ENCODE measurements around the gene ESR1. TPM values are rescaled to one million over a fixed set of nuclear protein-coding genes. Genes with fewer than 3 reads are reported as not detected.

The ESR1 gene
- total RNA-seq, 1 donor from 2014 or later, result not detected

- DNase-seq (ENCODE audit: low spot score in 2 of 2, unreplicated experiment in 2 of 2), result no peak
These were observed 244.6 kb downstream of the ESR1 start for GRCh38 chr6:152052061-152052460.

DNA sequence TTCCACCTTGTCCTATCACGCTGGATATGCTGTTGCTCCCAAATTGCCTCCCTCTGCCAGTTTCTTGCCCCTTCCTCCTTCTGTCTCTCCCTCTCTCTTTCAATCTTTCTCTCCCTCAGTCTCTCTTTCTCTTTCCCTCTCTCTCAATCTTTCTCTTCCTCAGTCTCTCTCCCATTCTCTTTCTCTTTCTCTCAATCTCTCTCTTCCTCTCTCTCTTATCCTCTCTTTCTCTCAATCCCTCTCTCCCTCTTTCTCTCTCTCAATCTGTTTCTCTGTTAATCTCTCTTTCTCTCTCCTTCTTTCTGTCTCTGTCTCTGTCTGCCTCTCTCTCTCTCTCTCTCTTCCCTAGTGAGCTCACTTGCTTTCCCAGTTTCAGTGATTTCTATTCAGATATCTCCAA lies 245.8 kb downstream of the ESR1 start:
- no peak overlapping the region for H3K4me3 Mint-ChIP-seq
- TF ChIP-seq, protein P1, sequence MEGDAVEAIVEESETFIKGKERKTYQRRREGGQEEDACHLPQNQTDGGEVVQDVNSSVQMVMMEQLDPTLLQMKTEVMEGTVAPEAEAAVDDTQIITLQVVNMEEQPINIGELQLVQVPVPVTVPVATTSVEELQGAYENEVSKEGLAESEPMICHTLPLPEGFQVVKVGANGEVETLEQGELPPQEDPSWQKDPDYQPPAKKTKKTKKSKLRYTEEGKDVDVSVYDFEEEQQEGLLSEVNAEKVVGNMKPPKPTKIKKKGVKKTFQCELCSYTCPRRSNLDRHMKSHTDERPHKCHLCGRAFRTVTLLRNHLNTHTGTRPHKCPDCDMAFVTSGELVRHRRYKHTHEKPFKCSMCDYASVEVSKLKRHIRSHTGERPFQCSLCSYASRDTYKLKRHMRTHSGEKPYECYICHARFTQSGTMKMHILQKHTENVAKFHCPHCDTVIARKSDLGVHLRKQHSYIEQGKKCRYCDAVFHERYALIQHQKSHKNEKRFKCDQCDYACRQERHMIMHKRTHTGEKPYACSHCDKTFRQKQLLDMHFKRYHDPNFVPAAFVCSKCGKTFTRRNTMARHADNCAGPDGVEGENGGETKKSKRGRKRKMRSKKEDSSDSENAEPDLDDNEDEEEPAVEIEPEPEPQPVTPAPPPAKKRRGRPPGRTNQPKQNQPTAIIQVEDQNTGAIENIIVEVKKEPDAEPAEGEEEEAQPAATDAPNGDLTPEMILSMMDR (IDR thresholded peaks at IDR 0.05; ENCODE audit: unreplicated experiment), result no peak

More at GRCh38 chr6:152052061-152052460, 244.6 kb downstream of the ESR1 start:
- peaks cover 4% of the 10 kb centered on the region for H3K9me3 Mint-ChIP-seq
- H3K4me1 Mint-ChIP-seq, result no peaks in the 10 kb centered on the region
- no peak overlapping the region for H3K4me3 Mint-ChIP-seq
- TF ChIP-seq, protein P1 (IDR thresholded peaks at IDR 0.05; ENCODE audit: unreplicated experiment), result no peak
- H3K27ac Mint-ChIP-seq, result no peak overlapping the region
- no peaks in the 10 kb centered on the region for H3K36me3 Mint-ChIP-seq
- H3K27me3 Mint-ChIP-seq (ENCODE audit: low read depth), result peaks cover 5% of the 10 kb centered on the region

DNA sequence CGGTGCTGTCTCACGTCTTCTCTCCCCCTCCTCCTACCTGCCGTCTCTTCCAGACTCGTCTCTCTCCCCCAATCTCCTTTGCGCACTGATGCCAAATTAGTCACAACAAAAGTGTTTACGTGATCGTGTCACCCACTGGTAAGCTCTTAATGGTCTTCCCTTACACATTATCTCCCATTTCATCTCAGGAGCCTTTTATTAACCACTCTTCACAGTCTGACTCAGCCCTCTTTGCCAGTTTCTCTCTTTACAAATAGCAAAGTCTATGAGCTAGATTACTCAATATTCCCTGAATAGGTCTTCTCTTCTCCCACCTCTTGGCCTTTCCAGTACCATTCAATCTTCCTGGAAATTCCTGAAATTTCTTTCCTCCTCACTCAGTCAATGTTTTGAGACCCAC lies 247.0 kb downstream of the ESR1 start:
- H3K27ac Mint-ChIP-seq, result no peak overlapping the region
- H3K4me1 Mint-ChIP-seq, result no peaks in the 10 kb centered on the region
- no peak overlapping the region for H3K4me3 Mint-ChIP-seq
- DNase-seq (ENCODE audit: low spot score in 2 of 2, unreplicated experiment in 2 of 2), result no peak
- H3K27me3 Mint-ChIP-seq (ENCODE audit: low read depth), result peaks cover 5% of the 10 kb centered on the region
- TF ChIP-seq, protein P1 (IDR thresholded peaks at IDR 0.05; ENCODE audit: unreplicated experiment), result no peak
- H3K36me3 Mint-ChIP-seq, result no peaks in the 10 kb centered on the region
- peaks cover 4% of the 10 kb centered on the region for H3K9me3 Mint-ChIP-seq

More for the DNA sequence above, 245.8 kb downstream of the ESR1 start:
- peaks cover 5% of the 10 kb centered on the region for H3K27me3 Mint-ChIP-seq (ENCODE audit: low read depth)
- H3K36me3 Mint-ChIP-seq, result no peaks in the 10 kb centered on the region
- H3K9me3 Mint-ChIP-seq, result peaks cover 4% of the 10 kb centered on the region
- no peak for DNase-seq (ENCODE audit: low spot score in 2 of 2, unreplicated experiment in 2 of 2)
- H3K27ac Mint-ChIP-seq, result no peak overlapping the region
- no peaks in the 10 kb centered on the region for H3K4me1 Mint-ChIP-seq

DNA sequence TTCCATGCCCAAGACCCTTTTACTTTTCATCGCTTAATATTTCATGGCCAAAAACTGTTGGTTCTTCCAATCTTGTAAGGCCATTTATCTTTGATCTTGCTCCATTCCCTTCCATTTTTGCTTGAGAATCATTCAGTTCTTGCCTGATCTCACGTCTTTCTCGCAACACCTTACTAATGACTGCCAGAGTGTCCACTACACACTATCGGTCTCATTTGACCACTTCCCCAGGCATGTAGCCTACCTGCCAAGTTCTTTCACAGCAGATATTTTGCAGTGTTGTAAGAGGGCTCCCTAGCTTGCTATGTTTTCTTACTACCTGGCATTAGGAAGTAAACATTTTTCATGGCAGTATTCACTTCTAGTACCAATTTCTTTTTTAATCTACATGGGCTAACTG lies 248.0 kb downstream of the ESR1 start:
- DNase-seq (ENCODE audit: low spot score in 2 of 2, unreplicated experiment in 2 of 2), result no peak
- Mint-ChIP-seq H3K27ac (no peak overlapping the region), H3K27me3 (ENCODE audit: low read depth) (peaks cover 5% of the 10 kb centered on the region), H3K9me3 (peaks cover 4% of the 10 kb centered on the region), H3K36me3 (no peaks in the 10 kb centered on the region), H3K4me3 (no peak overlapping the region), H3K4me1 (no peaks in the 10 kb centered on the region)
- TF ChIP-seq, protein P1 (IDR thresholded peaks at IDR 0.05; ENCODE audit: unreplicated experiment), result no peak

DNA sequence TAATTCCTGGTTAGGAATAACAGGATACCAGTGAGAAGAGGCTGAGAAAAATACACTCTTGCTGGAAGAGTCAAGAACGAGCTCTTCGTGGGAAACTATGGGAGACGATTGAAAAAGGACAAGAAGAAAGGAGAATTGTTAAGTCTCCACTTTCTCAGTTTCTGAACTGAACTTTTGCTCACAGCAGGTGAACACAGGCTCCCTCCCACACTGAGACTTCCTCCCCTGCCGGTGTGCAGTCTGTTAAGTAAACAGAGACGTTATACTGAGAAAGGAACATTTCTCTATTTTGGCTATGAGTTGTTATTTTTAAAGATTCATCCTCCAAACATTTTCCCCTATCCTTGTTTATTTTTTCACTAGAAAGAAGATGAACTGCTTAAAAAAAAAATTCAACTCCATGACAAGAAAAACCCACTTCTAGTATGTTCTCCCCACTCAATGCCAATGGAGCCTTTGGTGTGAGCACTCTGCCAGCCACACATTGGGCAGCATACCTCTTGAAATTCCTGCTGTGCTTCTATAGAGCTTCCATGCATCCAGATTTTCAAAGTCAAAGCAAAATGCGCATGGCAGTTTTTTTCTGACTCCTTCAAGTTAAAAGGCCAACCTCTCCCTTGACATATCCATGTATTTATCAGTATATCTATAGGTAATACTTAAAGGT lies 250.5 kb downstream of the ESR1 start:
- Mint-ChIP-seq H3K27ac (no peak overlapping the region), H3K9me3 (peaks cover 4% of the 10 kb centered on the region), H3K36me3 (no peaks in the 10 kb centered on the region), H3K27me3 (ENCODE audit: low read depth) (no peaks in the 10 kb centered on the region), H3K4me3 (no peak overlapping the region), H3K4me1 (peaks cover 4% of the 10 kb centered on the region)
- DNase-seq (ENCODE audit: low spot score in 2 of 2, unreplicated experiment in 2 of 2), result no peak
- TF ChIP-seq, protein P1 (IDR thresholded peaks at IDR 0.05; ENCODE audit: unreplicated experiment), result no peak
